ENCODE measurements around the gene RSU1.

DNA sequence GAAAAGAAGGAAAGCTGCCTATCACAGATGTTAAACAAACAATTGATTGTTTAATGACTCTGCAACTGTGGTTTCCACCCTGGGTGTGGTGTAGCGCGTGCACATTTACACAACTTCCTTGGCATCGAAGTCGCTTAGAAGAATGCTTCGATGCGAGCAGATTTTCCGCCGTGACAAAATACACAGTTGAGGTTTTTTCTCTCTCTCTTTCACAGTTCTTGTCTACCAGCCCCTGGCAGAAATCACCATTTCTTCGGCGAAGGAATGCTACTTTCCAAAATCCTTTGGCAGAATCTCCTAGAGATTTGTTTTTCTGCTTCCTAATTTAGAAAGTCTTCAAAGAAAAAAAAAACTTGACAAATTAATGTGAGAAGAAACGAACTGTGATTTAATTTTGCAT, 224.8 kb downstream of the RSU1 start:
- TF ChIP-seq POLR2AphosphoS5 (IDR thresholded peaks at IDR 0.05) (no peak), POLR2A (IDR thresholded peaks at IDR 0.05) (no peak)

Measured in spleen (tissue), 3 donors.